ENCODE measurements around the gene PNKD.

The PNKD gene

GRCh38 chr2:218327451-218328210 is 57.3 kb downstream of the PNKD start:
- H3K9me2 ChIP-seq (replicated peaks; ENCODE audit: control insufficient read depth, low read length): no peaks in the 10 kb centered on the region
- no peaks in the 10 kb centered on the region for H4K20me1 ChIP-seq (ENCODE audit: control insufficient read depth, insufficient read depth, low read depth, low read length)
- H3K4me1 ChIP-seq (ENCODE audit: control insufficient read depth, low read length): peaks cover 45% of the 10 kb centered on the region
- peaks cover 8% of the 10 kb centered on the region; the same call in 1 of the 2 replicates for H3K27me3 ChIP-seq (ENCODE audit: control insufficient read depth, low read length)
- no peaks in the 10 kb centered on the region for H3K79me2 ChIP-seq (ENCODE audit: control insufficient read depth, low read length)
- TF ChIP-seq CTCF (IDR thresholded peaks at IDR 0.05; ENCODE audit: low read depth, low read length, poor library complexity, severe bottlenecking) (no peak), EZH2phosphoT487 (IDR thresholded peaks at IDR 0.05; ENCODE audit: borderline replicate concordance, low read length) (no peak)
- H3K4me2 ChIP-seq (ENCODE audit: low read length): no peak overlapping the region
- no peak overlapping the region for H3K27ac ChIP-seq (ENCODE audit: low read depth, low read length)
- H3F3A ChIP-seq (ENCODE audit: control insufficient read depth, insufficient read depth): peaks cover 4% of the 10 kb centered on the region
- H3K4me3 ChIP-seq (ENCODE audit: low read length): no peak overlapping the region
- H3K36me3 ChIP-seq (ENCODE audit: control insufficient read depth, low read length): no peaks in the 10 kb centered on the region
- H3K9me3 ChIP-seq (ENCODE audit: control insufficient read depth, insufficient read depth, low read length): no peaks in the 10 kb centered on the region

- H3K9me3 ChIP-seq (ENCODE audit: control insufficient read depth, insufficient read depth, low read length): no peaks in the 10 kb centered on the region
- no peaks in the 10 kb centered on the region for H3K36me3 ChIP-seq (ENCODE audit: control insufficient read depth, low read length)
- H4K20me1 ChIP-seq (ENCODE audit: control insufficient read depth, insufficient read depth, low read depth, low read length): no peaks in the 10 kb centered on the region
- H3K4me2 ChIP-seq (ENCODE audit: low read length): no peak overlapping the region
- peaks cover 8% of the 10 kb centered on the region; the same call in 1 of the 2 replicates for H3K27me3 ChIP-seq (ENCODE audit: control insufficient read depth, low read length)
- no peak overlapping the region for H3K4me3 ChIP-seq (ENCODE audit: low read length)
- peaks cover 8% of the 10 kb centered on the region for H3F3A ChIP-seq (ENCODE audit: control insufficient read depth, insufficient read depth)
- TF ChIP-seq EZH2phosphoT487 (IDR thresholded peaks at IDR 0.05; ENCODE audit: borderline replicate concordance, low read length): no peak
- no peak for TF ChIP-seq CTCF (IDR thresholded peaks at IDR 0.05; ENCODE audit: low read depth, low read length, poor library complexity, severe bottlenecking)
- no peaks in the 10 kb centered on the region for H3K79me2 ChIP-seq (ENCODE audit: control insufficient read depth, low read length)
- H3K9me2 ChIP-seq (replicated peaks; ENCODE audit: control insufficient read depth, low read length): no peaks in the 10 kb centered on the region
- peaks cover 48% of the 10 kb centered on the region for H3K4me1 ChIP-seq (ENCODE audit: control insufficient read depth, low read length)
- no peak overlapping the region for H3K27ac ChIP-seq (ENCODE audit: low read depth, low read length)
Observed at GRCh38 chr2:218328294-218328693, 58.0 kb downstream of the PNKD start.

- peaks cover 14% of the 10 kb centered on the region for H3F3A ChIP-seq (ENCODE audit: control insufficient read depth, insufficient read depth)
- H3K27ac ChIP-seq (ENCODE audit: low read depth, low read length): no peak overlapping the region
- no peaks in the 10 kb centered on the region for H3K9me3 ChIP-seq (ENCODE audit: control insufficient read depth, insufficient read depth, low read length)
- TF ChIP-seq CTCF (IDR thresholded peaks at IDR 0.05; ENCODE audit: low read depth, low read length, poor library complexity, severe bottlenecking) (no peak), EZH2phosphoT487 (IDR thresholded peaks at IDR 0.05; ENCODE audit: borderline replicate concordance, low read length) (no peak)
- H3K4me1 ChIP-seq (ENCODE audit: control insufficient read depth, low read length): peaks cover 49% of the 10 kb centered on the region
- no peaks in the 10 kb centered on the region for H3K9me2 ChIP-seq (replicated peaks; ENCODE audit: control insufficient read depth, low read length)
- H3K4me2 ChIP-seq (ENCODE audit: low read length): no peak overlapping the region
- H3K79me2 ChIP-seq (ENCODE audit: control insufficient read depth, low read length): no peaks in the 10 kb centered on the region
- peaks cover 2% of the 10 kb centered on the region; the same call in 1 of the 2 replicates for H3K27me3 ChIP-seq (ENCODE audit: control insufficient read depth, low read length)
- no peaks in the 10 kb centered on the region for H3K36me3 ChIP-seq (ENCODE audit: control insufficient read depth, low read length)
- H3K4me3 ChIP-seq (ENCODE audit: low read length): no peak overlapping the region
- no peaks in the 10 kb centered on the region for H4K20me1 ChIP-seq (ENCODE audit: control insufficient read depth, insufficient read depth, low read depth, low read length)
Observed at GRCh38 chr2:218329027-218329825, 58.9 kb downstream of the PNKD start.
